ENCODE measurements around the gene SFXN5.
A peak's percentile ranks its signal among the peaks of the same experiment; 100 is the strongest.

Gene SFXN5

GRCh38 chr2:72992734-72993102 lies 78.8 kb downstream of the SFXN5 start:
- no peak for DNase-seq

- DNase-seq = no peak
Observed at GRCh38 chr2:72991980-72992733, 79.4 kb downstream of the SFXN5 start.

DNA sequence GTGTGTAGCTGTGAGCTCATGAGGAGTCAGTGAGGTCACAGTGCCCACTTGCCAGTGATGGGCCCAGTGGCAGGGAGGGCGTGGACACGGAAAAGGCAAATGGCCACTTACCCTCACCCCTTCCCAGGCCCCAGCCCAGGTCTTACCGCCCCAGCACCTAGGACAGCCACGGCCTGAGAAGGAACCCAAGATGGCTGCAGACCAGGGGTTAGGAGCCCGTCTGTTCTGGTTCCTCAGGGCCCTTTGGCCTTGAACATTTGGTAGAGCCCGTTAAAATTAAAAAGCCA lies 80.1 kb downstream of the SFXN5 start:
- DNase-seq = no peak

DNA sequence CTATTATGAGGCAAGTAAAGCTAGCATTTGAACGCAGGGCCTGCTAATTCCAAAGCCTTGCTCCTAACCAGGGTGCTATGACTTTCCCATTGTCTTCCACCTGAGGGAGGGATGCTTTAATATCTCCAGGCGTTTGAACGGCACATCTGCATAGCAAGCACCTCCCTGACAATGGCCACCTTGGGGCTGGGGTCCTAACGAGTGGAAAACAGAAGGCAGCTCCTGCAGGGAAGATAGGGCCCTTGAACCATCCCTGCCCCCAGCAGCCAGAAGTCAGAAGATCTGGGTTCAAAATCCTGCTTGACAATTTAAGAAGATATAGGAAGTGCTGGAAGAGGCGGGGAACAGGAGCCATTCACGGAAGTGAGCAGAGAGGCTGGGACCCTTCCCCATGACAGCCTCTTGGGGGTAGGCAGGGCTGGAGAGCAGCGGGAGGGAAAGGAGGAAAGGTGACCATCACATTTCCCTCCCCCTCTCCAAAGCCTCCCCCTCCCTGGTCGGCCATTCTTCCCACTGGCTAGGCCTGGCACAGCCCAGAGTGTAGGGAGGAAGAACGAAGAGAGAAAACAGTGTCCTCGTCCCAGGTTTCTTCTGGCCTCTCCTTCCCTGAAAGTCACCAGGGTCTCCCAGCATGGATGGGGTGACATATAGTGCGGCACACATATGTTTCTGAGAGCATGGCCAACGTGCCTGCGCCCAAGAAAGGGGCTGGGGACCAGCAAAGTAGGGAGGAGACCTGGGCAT lies 80.6 kb downstream of the SFXN5 start:
- DNase-seq = no peak

GRCh38 chr2:72989770-72990556 lies 81.5 kb downstream of the SFXN5 start:
- DNase-seq = no peak

- no peak for DNase-seq
Observed at GRCh38 chr2:72988726-72989273, 82.7 kb downstream of the SFXN5 start.

DNA sequence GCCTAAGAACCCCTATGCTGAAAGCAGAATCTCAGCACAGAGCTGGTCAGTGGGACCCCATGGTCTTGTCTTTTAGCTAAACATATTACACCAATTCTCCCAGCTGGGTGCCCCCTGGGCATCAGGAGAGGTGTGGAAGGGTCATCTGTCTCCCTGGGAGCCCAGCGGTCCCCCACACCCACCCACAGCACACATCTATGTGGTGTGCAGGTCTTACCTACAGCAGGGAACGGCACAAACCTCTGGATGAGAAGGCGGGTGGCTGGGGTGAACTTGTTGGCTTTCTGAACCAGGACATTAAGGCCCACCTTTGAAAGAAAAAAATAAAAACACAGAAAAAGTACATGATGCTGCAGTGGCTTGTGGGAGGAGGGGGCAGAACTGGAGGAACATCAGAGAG lies 83.5 kb downstream of the SFXN5 start:
- DNase-seq = no peak

DNA sequence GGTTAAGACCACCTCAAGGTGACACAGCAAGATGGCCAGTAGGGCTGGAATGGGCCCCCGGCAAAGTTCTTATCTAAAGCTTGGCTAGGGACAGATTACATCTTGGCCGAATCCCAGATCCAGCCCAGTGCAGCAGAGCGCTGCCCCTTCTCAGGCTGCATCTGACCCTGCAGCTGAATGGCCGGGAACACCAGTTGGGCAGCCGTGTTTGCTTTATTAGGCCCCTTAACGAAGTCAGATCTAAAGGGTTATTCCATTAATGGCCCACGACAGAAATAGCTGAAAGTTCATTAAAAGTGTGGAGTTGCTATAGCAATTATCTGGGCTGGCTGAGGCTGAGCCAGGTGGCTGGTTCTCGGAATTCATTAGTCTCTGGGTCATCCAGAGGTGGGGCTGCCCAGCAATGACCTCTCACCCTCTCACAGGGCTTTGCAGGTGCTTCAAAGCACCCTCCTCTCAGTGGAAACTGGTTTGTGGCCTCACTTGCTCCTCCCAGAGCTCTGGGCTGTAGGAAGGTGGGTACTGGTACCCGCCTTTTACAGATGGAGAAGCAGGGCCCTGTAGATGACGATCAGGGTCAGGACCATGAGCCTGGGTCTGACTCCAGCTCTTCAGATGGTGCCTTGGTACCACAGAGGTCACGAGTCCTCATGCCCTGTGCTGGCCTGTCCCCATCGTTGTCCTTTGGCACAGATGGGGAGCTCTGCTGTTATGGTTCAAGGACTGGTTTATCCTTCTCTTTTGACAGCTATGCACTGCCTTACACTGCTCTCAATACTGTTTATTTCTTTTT lies 85.4 kb downstream of the SFXN5 start:
- DNase-seq = peak; percentile 36

GRCh38 chr2:72985136-72985535 lies 86.4 kb downstream of the SFXN5 start:
- no peak for DNase-seq

DNA sequence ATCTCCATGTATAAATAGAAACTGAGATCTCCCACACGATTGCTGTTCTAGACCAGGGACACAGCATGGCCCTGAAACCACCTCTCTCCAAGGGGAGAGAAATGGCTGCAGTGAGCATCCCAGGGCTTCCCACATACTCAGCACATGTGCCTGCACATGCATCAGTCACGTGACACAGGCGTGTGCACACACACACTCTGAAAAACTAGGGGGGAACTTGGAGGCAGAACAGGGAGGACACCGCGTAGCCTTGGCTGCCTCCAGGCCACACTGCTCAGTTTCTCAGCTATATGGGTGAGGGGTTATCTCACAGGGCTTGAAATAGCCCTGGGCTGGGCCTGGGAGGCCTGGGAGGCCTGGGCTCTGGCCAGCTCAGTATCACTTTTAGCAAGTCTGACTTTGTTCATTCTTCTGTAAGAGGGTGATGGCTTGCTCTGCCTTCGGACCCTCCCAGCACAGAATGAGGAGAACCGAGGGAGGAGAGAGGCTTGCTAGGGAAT lies 87.3 kb downstream of the SFXN5 start:
- peak; percentile 22 for DNase-seq

DNA sequence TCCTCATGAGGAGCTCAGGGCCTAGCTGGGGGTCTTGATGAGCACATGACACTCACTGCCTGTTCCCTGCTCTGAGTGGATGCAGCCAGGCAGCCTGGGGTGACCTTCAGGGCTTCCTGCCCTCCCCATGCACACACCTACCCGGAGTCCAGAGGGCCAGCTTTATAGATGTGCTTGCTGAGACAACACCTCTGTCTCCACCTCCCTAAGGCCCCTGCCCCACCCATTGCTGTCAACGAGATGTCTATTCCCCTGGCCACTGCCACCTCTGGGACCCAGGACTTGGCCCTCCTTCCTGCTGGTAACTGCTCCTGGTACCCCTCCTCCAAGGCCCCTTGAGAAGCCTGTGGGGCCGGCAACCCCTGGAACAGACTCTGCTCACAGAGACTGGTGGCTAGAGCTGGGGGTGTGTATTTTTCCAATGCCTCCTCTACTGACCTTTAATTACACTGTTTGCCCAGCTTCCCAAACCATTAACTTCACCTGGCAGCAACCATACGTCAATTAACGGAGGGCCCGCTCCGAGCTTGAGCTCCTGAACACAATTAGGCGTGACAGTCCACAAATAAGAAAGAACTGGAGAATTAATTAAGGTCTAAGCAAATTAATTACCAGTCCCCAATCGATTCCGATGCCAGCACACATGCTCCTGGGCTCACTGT lies 87.9 kb downstream of the SFXN5 start:
- DNase-seq = no peak

DNA sequence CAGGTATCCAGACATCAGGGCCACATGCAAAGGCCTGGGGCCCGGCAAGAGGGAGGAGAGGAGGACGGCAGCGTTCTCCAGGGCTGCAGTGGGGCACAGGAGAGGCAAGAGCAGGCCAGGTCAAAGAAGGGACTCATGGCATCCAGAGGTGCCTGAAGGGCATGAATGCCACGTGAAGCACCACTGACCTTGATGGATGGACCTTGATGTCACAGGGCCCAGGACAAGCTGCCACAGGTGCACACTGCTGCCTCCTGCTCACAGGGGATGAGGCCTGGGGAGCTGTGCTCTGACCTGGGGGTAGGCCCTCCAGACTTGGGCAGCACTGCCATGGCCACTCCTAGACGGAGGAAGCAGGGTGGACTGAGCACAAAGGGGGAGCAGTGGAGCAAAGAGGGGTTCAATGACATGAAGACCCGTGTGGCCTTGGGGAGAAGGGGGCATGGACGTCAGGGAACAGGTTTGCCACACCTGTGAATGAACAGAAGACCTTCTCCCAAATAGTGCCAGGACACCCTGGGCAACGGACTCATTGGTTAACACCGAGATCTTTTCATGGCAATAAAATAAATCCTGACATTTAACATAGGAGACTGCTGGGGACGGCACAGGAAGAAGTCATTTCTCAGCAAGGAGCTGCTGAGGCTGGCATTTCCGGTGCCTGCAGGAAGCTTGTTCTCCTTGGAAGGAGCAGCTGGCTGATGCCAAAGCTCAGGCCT lies 88.6 kb downstream of the SFXN5 start:
- no peak for DNase-seq

GRCh38 chr2:72982219-72982618 lies 89.3 kb downstream of the SFXN5 start:
- no peak for DNase-seq

DNA sequence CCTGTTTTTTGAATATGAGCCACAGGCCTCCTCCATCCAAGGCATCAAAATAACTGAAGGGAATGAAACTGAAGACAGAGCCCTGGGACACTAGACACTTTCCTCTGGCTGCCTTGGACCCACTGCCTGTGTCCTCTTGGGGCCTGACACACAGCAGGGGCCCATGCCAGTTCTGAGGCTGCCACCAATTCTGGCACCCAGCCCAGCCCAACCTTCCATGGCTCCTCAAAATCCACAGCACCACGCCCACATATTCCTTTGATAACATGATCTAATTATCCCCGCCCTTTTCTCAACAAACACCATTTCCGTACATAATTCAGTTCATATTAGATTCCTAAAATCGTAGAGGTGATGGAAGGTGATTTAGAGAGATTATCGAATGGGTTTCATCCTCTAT lies 90.0 kb downstream of the SFXN5 start:
- no peak for DNase-seq

DNA sequence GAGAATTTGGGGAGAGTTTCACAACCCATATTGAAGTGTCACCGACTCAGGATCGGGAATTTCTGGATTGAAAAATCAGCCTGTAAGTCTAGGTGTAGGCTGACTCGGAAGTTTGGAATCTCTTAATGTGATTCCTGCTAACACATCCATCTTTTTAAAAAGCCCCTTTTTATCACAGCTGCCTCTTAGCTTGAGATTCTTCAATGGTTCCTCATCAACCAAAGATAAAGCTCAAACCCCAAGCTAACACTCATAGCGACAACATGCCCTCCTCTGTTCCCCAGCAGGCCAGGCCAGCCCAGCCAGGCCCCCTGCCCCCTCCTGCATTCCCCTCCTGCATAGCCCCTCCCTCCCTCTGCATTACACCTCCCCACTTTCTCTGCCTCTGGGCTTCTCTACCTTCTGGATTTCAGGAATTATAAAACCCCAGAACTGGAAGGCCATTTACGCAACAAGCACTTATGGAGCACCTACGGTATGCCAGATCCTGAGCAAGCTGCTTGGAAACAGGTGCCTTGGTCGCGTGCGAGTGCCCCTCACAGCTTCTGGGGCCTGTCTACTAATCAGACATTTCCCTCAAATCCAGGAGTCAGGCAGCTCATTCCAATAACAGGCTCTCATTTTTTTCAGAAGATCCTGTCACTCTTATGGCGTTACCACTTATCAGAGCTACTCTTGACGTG lies 90.8 kb downstream of the SFXN5 start:
- DNase-seq = no peak

DNA sequence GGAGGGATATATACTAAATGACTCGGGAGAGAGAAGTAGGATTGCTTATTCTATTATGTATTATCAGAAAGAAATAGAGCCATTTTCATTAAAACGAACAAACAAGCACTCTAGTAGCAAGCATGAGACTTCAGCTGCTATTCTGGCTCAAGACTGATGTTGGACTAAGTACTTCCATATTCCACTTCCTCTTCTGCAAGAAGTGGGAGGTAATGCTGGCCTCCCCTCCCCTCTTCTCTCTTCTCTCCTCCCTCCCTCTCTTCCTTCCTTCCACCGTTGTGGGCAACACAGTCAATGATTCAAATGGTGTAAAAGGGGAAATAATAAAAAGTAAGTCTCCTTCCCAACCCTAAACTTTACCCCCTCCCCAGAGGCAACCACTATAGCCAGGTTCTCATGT lies 91.6 kb downstream of the SFXN5 start:
- DNase-seq = no peak

GRCh38 chr2:72975017-72975416 lies 96.5 kb downstream of the SFXN5 start:
- no peak for DNase-seq

DNA sequence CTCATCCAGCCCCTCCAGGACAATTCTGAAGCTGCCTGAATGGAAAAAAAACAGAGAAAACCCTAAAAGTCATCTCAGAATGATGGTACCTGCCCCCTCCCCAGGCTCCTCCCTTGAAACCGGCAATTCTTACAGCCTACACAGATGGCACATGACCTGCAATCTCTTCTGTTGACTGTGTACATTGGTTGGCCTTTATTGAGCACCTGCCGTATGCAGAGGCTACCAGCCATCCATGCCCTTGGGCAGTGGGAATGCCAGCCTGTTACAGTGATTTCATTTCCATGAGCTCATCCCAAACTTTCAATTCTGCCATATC lies 97.1 kb downstream of the SFXN5 start:
- DNase-seq = no peak

DNA sequence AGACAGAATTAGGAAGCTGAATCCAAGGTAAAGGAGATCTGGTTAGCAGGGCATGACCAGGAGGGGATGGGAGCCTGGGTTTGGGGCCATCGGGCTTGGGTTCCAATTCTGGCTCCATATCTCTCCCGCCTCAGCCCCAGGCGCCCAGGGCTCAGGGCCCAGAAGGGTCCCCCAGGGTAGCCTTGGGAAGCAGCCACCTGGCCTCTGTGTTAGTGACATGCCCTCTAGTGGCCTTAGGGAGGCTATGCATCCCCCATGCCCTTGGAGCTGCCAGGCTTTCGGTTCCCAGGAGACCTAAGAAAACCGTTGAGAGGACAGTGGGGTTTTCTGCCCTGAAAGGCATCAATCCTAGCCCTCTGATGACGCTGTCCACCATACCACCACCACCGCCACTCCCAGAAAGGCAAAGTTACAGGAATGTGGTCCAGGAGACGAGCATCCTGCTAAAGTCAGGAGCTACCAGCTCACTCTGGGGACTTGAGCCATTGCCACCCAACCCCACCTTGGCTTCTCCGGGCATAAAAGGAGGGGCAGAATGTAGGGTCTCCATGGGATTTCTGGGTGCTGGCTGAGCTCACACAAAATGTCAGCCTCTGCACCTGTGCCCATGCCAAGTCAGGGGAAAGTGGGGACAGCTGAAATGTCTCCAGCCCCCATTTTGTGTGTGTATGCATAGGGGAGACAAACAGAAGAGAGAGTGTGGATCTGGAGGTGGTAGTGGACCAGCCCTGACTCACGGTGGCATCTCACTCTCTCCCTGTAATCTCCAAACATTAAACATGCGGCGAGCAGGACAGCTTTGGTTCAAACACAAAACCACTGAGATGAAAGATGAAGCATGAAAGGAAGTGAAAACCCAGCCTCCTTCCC lies 97.7 kb downstream of the SFXN5 start:
- DNase-seq = peak; percentile 82

GRCh38 chr2:72973137-72973535 lies 98.4 kb downstream of the SFXN5 start:
- DNase-seq = no peak

All from eye (tissue), 1 donor.